Fibroblast of skin of back (primary cell): Measurements from ENCODE around the gene DNASE1.

Source experiments
- DNase-seq: peaks from one replicate; pipeline ENCODE4 v3.0.0-alpha.2; 2013

The DNASE1 gene

DNA sequence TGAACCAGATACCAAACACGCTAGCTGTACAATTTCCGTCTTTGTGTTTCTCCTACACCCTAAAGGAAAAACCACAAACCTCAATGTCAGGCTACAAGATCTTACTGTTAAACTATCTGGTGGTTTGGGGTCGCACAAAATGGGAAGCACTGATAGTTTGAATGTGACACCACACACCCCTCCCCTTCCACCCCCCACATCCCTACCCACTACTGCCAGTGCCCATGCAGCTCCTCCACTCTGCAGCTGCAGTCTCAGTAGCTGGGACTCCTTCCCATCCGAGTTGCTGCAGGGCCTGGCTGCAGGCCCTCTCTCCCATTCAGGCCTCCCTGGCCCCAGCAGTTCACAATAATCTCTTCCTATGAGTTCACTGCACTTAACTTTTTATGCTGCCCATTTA is 44.5 kb downstream of the DNASE1 start:
- no peak for DNase-seq

DNA sequence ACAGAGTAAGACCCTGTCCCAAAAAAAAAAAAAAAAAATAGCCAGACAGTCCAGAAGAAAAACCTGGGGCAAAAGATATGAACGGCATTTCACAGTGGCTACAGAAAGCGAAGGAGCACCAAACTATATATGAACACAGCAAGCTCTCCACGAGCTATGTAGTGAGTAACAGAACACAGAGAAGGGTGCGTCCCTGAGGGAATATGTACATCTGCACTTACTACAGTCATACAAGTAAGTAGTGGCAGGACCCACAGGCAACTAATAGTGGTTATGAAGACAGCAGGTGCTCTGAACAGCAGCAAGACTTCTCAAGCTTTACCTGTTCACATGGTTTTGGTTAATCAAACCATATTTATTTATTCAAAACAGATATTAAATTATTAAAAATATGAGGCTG is 47.0 kb downstream of the DNASE1 start:
- DNase-seq: no peak

DNA sequence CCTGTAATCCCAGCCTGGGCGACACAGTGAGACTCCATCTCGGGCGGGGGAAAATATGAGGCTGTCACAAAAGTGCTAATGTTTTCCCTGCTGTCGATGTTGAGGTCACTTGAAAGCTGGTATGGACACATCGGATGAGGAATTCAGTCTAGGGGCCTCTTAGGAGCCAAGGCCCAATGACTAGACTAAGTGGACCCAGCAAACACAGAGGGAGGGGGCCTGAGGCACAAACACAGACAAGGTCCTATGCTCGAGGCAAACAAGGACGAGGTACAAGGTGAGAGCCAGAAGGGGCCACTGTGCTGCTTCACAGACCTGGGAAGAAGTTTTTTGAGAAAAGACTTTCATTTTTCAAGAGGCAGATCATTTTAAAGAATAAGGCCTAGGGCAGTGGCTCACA is 47.6 kb downstream of the DNASE1 start:
- DNase-seq: no peak

DNA sequence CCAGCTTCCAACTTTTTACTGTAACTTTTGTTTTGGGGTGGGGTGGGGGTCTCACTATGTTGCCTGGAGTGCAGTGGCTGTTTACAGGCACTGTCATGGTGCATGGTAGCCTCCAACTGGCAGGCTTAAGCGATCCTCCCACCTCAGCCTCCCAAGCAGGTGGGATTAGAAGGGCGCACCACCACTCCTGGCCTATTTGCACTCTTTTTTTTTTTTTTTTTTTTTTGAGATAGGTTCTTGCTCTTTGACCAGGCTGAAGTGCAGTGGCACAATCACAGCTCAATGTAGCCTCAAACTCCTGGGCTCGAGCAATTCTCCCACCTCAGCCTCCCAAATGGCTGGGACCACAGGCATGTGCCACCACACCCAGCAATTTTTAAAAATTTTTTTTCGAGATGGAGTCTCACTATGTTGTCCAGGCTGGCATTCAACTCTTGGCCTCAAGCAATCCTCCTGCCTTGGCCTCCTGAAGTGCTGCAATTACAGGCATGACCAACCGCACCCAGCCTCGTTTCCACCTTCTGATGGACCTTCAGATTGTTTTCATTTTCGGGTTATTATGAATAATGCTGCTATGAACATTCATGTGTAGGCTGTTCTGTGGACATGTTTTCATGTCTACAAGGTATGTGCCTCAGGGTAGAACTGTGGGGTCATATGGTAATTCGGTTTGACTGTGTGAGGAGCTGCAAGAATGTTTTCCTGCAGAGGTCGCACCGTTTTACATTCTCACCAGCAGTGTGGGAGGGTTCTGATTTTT is 51.9 kb downstream of the DNASE1 start:
- DNase-seq: no peak
